Fibroblast of skin of back (primary cell): ENCODE data around the gene RFESD.
A peak's percentile ranks its signal among the peaks of the same experiment; 100 is the strongest.
"Not testable (repeated sequence)": the region's sequence is repeated elsewhere in the genome, so short reads cannot be mapped to it uniquely, and the experiment has no call there.

ENCODE experiments used
- DNase-seq: peaks from one replicate; pipeline ENCODE4 v3.0.0-alpha.2; 2013

Gene RFESD

GRCh38 chr5:95667061-95667618, 20.6 kb downstream of the RFESD start:
- no peak for DNase-seq

GRCh38 chr5:95667678-95668077, 21.1 kb downstream of the RFESD start:
- DNase-seq = no peak

GRCh38 chr5:95668216-95668615, 21.6 kb downstream of the RFESD start:
- DNase-seq = peak; percentile 56

DNA sequence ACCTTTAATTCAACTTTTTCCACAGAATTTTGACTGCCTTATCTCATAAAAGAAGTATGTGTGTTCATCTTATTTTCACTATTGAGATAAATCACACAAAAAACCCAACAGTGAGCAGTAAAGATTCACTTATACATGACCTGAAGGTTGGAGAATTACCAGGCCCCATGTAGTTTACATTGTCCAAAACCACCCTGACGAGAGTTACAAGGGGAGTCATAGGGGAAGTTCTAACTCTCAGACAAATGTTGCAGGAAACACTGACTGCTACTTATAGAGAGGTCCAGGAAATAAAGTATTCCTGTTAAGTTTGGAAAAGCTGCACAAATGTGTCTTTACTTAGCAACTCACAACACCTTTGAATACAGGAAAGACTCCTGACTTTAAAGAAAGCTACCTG, 22.2 kb downstream of the RFESD start:
- no peak for DNase-seq

DNA sequence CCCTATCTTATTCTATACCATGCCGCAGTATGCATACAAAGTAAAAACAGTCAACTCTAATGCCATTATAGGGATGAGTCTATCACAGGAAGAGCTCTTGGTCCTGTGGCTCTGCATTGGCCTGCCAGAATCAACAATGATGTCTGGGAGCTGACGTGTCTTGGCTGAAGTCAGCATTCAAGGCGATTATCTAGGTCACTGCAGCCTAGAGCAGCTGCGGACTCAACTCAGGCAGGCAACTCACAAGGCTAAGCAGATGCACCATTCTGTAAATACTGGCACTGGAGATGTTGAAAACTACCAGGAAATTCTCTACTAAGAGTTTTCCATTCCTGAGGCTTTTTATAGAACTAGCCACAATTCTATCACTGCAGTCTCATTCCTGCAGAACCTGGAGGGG, 23.0 kb downstream of the RFESD start:
- peak; percentile 95 for DNase-seq

DNA sequence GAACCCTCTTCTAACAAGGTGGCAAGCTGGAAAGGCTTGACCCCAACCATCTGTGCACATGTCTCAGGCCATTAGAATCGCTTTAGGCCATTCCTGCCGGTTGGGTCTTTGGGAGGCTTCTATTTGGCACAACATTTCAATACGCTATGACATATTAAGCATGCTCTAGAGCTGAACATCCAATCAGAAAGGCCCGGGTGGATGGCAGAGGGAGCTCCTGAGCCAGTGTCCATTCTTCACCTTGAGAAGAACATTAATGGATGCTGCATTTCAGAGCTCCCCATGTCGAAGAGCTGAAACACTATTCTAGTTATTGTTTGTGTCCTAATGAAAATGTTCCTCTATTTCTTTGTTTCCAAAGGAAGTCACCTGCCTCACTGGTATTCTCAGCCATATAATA, 23.4 kb downstream of the RFESD start:
- no peak for DNase-seq

DNA sequence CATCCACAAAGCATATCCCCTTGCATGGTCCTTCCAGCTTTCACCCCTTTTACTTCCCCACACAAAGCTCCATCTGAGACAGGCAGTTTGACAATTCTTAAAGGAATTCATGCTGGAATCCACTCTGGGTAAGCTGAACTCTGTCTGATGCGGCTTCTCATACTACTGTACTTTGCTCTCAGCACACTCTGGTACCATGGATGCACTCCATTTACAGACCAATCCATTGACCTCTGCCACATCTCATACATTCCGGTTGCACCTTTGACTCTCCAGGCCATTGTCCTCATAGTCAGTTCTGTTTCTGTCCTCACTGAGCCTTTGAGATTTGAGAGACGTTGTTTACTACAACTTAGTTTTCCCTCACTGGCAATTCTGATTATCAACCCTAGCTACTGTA, 24.0 kb downstream of the RFESD start:
- peak; percentile 18 for DNase-seq

DNA sequence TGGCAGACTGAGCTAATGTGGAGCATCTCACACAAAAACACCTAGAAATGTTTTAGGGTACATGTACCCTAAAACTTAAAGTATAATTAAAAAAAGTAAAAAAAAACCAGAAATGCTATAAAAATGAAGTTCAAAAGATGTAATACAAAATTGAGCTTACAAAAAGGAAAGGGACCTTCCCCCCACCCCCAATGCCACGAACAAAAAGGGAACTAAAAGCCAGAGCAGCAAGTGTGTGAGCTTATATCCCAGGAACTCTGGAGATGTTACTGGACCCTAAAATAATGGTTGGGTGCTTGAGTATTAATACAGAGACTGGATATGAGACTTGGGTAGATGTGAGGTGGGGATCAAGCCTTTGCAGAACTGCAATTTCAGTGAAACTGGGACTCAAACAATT, 25.2 kb downstream of the RFESD start:
- DNase-seq = no peak

GRCh38 chr5:95672641-95673040, 26.1 kb downstream of the RFESD start:
- DNase-seq = no peak

GRCh38 chr5:95673081-95673480, 26.5 kb downstream of the RFESD start:
- peak; percentile 36 for DNase-seq

DNA sequence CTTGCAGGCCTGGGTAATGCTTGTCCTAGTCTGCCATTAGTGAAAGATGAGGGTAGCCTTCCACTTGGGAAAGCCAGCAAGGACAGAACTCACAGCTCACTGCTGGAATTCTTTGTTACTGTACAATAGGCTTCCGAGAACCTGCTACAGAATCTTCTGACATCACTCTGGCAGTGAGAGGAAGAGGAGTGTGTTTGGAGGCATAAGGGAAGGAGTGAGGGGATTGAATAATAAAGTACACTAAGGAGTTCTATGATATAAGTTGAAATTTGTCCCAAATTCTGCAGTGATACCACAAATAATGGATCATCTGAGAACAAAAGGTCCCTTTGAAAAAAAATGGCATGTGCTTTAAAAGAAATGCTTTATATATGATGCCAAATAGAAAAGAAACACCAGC, 36.3 kb downstream of the RFESD start, which contains the start of gene SPATA9:
Gene SPATA9 (minus strand): TSS at position 101 of the 400 bp plus-strand sequence. CDS start 137 bp downstream, outside the sequence.
- no peak for DNase-seq

DNA sequence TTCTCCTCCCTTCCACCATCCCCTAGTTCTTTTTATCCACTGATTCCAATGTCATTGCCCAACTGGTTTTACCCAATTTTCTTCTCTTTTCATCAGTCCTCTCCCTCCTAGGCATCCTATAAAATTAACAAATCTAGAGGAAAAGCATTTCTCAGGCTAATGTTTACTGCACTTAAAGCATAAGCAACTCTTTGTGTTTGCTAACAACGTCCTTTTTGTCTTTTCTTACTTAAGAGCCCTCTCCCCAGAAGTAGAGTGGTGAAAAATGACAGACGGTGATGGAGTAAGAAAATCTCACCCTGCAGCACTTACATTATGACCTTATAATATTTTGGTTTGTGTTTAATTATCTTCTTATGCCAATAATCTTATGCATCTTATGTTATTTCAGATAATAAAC, 37.8 kb downstream of the RFESD start:
- DNase-seq = no peak

- DNase-seq = peak; percentile 52
These were observed 40.1 kb downstream of the RFESD start for GRCh38 chr5:95686651-95687050.

GRCh38 chr5:95689680-95690079, 43.1 kb downstream of the RFESD start:
- no peak for DNase-seq

DNA sequence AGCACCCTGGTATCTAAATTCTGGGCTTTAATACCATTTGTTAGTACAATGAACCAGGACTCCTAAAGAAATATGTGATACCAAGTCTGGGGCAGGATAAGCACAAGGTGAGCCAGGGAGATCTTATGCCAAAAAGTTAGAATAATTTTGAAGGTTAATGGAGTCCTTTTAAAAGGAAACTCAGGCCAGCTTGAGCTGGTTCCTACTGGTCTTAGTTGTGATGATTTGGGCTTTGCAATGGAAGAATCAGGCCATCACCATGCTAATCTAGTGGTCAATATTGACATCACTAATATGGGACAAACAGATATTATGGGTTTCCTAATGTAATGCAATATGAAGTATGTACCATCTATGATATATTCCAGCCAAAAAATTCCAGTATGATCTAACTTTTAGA, 43.8 kb downstream of the RFESD start:
- no peak for DNase-seq

DNA sequence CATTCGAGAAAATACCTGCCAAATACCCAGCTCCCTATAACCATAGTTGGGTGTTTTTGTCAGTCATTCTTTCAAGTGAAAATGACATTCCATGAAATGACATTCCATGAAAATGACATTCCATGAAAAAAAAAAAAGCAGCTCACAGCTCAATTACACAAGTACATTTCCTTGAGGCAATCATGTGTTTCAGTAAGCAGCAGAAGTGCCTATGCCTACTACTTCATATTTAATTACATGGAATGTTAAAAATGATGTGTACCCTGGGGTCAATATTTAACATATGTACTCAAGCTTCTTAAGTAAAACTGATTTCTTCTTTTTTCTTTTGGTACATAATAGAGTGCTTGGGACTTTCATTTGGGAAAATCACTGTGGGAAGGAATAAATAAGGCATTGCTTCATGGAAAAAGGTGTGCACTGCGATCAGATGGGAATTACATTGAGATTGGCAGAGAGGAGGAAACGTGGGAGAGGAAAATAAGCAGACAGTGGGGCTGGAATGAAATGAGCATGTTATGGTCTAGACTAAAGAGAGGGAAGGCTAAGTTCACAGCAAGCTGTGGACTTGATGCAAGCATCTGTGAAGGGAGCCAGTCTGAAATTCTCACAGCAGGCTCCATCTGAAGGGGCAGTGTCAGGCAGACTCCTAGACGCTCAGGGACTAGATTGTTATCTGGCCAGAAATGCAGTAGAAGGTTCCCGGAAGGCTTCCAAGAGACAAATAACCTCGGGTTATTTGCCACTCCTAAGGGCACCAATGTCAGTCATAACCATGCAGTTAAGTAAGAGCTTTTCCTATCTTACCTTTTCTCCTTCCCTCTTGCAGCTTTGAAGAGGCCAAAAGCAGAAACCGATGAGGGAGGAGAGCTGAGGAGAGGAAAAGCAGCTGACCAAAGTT, 51.5 kb downstream of the RFESD start:
- DNase-seq = peak; percentile 50

DNA sequence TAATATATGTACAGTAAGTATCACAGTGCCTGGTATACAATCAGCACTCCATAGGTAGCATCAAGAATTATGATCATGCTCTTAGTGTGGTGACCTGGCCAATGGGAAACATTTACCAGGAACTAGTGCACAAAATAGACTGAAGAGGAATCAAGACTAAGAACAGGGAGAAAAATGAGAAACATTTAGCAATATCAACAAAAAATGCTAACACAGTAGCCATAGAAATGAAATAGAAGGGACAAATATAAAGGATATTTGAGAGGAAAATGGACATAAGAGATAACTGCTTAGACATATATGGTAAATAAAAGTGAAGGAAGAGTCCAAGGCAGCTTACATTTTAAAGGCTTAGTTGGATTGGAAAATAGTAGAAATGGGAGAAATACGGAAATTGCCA, 52.8 kb downstream of the RFESD start:
- DNase-seq = no peak

DNA sequence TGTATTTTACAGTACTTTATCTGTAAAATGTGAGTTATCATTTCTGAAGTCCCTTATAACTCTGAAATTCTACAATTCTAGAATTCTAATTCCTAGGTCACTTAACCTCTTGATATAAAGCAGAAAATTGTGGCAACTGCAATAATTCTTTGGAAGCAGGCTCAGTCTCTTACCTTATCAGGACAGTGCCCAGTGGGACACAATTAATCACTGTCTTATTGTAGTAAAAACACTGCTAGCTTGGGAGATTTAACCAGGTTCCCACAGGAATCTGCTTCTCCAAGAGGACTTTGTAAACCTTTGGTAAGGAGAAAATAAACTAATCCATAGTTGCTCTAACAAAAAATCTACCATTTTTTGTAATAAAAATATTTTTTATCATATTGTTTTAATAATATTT, 54.5 kb downstream of the RFESD start:
- DNase-seq = no peak

DNA sequence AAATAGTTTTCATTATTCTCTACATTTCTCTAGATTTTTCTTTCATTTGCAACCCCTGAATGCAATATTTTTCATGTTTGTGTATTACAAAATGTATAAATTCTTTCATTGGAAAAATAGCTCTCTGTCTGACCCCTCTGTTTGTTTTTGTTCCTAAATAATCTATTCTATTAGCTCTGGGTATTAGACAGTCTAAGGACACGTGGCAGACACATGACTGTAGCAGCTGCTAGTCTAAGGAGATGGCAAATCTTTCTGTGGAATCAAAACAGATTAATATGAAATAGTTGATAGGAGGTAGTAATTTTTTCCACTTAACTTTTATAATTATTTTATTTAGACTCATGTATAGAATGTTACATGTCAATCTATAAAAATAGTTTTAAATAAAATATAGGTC, 57.6 kb downstream of the RFESD start:
- DNase-seq = no peak

DNA sequence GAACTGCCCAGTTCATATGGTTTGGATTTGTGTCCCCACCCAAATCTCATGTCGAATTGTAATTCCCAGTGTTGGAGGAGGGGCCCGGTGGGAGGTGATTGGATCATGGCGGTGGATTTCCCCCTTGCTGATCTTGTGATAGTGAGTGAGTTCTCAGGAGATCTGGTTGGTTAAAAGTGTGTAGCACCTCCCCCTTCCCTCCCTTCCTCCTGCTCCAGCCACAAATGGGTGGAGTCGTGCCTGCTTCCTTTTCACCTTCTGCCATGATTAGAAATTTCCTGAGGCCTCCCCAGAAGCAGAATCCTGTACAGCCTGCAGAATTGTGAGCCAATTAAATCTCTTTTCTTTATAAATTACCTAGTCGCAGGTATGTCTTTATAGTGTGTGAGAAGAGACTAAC, 59.6 kb downstream of the RFESD start:
- DNase-seq = not testable (repeated sequence)

DNA sequence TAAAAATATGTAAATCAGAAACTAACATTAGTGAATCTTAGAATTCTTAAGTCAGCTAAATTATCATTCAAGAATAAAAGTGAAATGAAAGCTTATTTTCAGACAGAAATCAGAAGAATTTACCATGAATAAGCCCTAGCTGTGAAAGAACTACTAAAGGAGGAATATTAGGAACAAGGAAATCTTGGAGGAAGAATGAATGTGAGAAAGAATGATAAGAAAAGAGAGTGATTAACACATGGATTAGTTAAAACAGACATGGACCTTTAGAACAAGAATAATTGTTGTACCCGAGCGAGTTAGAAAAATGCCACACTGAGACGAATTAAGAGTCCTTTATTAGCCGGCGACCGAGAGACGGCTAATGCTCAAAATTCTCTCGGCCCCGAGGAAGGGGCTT, 60.5 kb downstream of the RFESD start:
- no peak for DNase-seq
